Liver (tissue), 9 donors: ENCODE data around the gene UBE2E2. TPM values are rescaled to one million over a fixed set of nuclear protein-coding genes. Genes with fewer than 3 reads are reported as not detected.

Experiments
- DNase-seq: peaks from one replicate; pipeline ENCODE4 v3.0.0-alpha.2; 2017; ENCODE audit warnings: low spot score
- H3K27ac ChIP-seq, 2 donors: one replicate each; pipeline ENCODE4 v1.7.0; 2013; ENCODE audit warnings: inconsistent platforms in 2 of 2, low read length in 2 of 2, control low read depth in 1 of 2, low read depth in 1 of 2, mild to moderate bottlenecking in 1 of 2
- H3K27me3 ChIP-seq, 4 donors: one replicate each; pipeline versions ENCODE4 v1.6.1 to v1.7.0; 2013; ENCODE audit warnings: low read length in 3 of 4, inconsistent platforms in 1 of 4, mild to moderate bottlenecking in 1 of 4, moderate library complexity in 1 of 4; ENCODE audit not compliant: control insufficient read depth in 4 of 4, insufficient read depth in 4 of 4
- H3K36me3 ChIP-seq, 4 donors: one replicate each; pipeline versions ENCODE4 v1.6.1 to v1.7.0; 2013; ENCODE audit warnings: low read length in 3 of 4, mild to moderate bottlenecking in 3 of 4, low read depth in 1 of 4, moderate library complexity in 1 of 4; ENCODE audit not compliant: control insufficient read depth in 4 of 4, insufficient read depth in 3 of 4
- H3K4me1 ChIP-seq, 4 donors: one replicate each; pipeline versions ENCODE4 v1.6.1 to v1.7.0; 2013; ENCODE audit warnings: low read length in 3 of 4, mild to moderate bottlenecking in 3 of 4, moderate library complexity in 1 of 4; ENCODE audit not compliant: control insufficient read depth in 4 of 4, insufficient read depth in 4 of 4
- H3K4me3 ChIP-seq, 3 donors: one replicate each; pipeline versions ENCODE4 v1.6.1 to v1.7.0; 2013; ENCODE audit warnings: low read length in 3 of 3, control low read depth in 1 of 3, low read depth in 1 of 3, mild to moderate bottlenecking in 1 of 3
- H3K9ac ChIP-seq, 2 donors: one replicate each; pipeline ENCODE4 v1.7.0; 2013; ENCODE audit warnings: low read length in 2 of 2, mild to moderate bottlenecking in 2 of 2, moderate library complexity in 2 of 2, control low read depth in 1 of 2, low read depth in 1 of 2
- H3K9me3 ChIP-seq, 4 donors: one replicate each; pipeline versions ENCODE4 v1.6.1 to v1.7.0; 2013; ENCODE audit warnings: low read length in 3 of 4; ENCODE audit not compliant: control insufficient read depth in 4 of 4
- ATF3 ChIP-seq: IDR thresholded peaks from 2 replicates; pipeline ENCODE4 v1.6.1; 2016; ENCODE audit warnings: antibody characterized with exemption
- CTCF ChIP-seq: fragments of 150-350 bp; IDR thresholded peaks from 2 replicates; pipeline ENCODE4 v1.5.1; 2017; ENCODE audit warnings: improper control_type of control experiment, low read depth, low read length; ENCODE audit not compliant: missing input control
- EGR1 ChIP-seq, 2 donors: IDR thresholded peaks; 2 replicates each; pipeline ENCODE4 v1.6.1; 2016 to 2018; ENCODE audit warnings: antibody characterized with exemption in 2 of 2, low read depth in 2 of 2
- FOXA1 ChIP-seq: IDR thresholded peaks from 2 replicates; pipeline ENCODE4 v1.6.1; 2016; ENCODE audit warnings: antibody characterized with exemption
- FOXA2 ChIP-seq: IDR thresholded peaks from 2 replicates; pipeline ENCODE4 v1.6.1; 2016; ENCODE audit warnings: antibody characterized with exemption
- GABPA ChIP-seq, 2 donors: IDR thresholded peaks in 1 of 2; conservative IDR thresholded peaks in 1 of 2; 2 replicates each; pipeline ENCODE4 v1.6.1; 2016; ENCODE audit warnings: antibody characterized with exemption in 2 of 2, mild to moderate bottlenecking in 1 of 2, moderate library complexity in 1 of 2
- HNF4A ChIP-seq, 2 donors: conservative IDR thresholded peaks; 2 replicates each; pipeline ENCODE4 v1.6.1; 2016; ENCODE audit warnings: antibody characterized with exemption in 2 of 2, mild to moderate bottlenecking in 2 of 2
- HNF4G ChIP-seq: IDR thresholded peaks from 2 replicates; pipeline ENCODE4 v1.6.1; 2016; ENCODE audit warnings: antibody characterized with exemption
- JUND ChIP-seq, 2 donors: IDR thresholded peaks; 2 replicates each; pipeline ENCODE4 v1.6.1; 2016; ENCODE audit warnings: antibody characterized with exemption in 2 of 2
- MAX ChIP-seq: IDR thresholded peaks from 2 replicates; pipeline ENCODE4 v1.6.1; 2016; ENCODE audit warnings: antibody characterized with exemption
- NR2F2 ChIP-seq: IDR thresholded peaks from 2 replicates; pipeline ENCODE4 v1.6.1; 2016; ENCODE audit warnings: antibody characterized with exemption
- RAD21 ChIP-seq, 2 donors: IDR thresholded peaks; 2 replicates each; pipeline ENCODE4 v1.6.1; 2016; ENCODE audit warnings: antibody characterized with exemption in 2 of 2, mild to moderate bottlenecking in 2 of 2
- REST ChIP-seq: IDR thresholded peaks from 2 replicates; pipeline ENCODE4 v1.6.1; 2016; ENCODE audit warnings: antibody characterized with exemption, mild to moderate bottlenecking
- RXRA ChIP-seq, 2 donors: IDR thresholded peaks; 2 replicates each; pipeline ENCODE4 v1.6.1; 2017 to 2018; ENCODE audit warnings: antibody characterized with exemption in 2 of 2, mild to moderate bottlenecking in 1 of 2
- SP1 ChIP-seq: IDR thresholded peaks from 2 replicates; pipeline ENCODE4 v1.6.1; 2018; ENCODE audit warnings: antibody characterized with exemption, mild to moderate bottlenecking
- TAF1 ChIP-seq: conservative IDR thresholded peaks from 2 replicates; pipeline ENCODE4 v1.6.1; 2016; ENCODE audit warnings: antibody characterized with exemption, mild to moderate bottlenecking
- YY1 ChIP-seq: IDR thresholded peaks from 2 replicates; pipeline ENCODE4 v1.6.1; 2016; ENCODE audit warnings: antibody characterized with exemption, mild to moderate bottlenecking
- ZBTB33 ChIP-seq: IDR thresholded peaks from 2 replicates; pipeline ENCODE4 v1.6.1; 2016; ENCODE audit warnings: antibody characterized with exemption
- WGBS: extraction: QIAGEN DNeasy Blood & Tissue Kit; methylation state at CpG from one replicate; pipeline ENCODE4 v1.1.7; 2013; 5-methylcytosine and 5-hydroxymethylcytosine counted together
- polyA plus RNA-seq, 2 donors: library from polyadenylated mRNA; stranded (reverse) in 1 of 2; unstranded in 1 of 2; fragments of 200-250 nt in 1 of 2; fragments of >200 nt in 1 of 2; fragmentation: Nextera tagmentation in 1 of 2; extraction: Ambion mirVana in 1 of 2; gene quantifications; one replicate each; pipeline versions ENCODE4 v1.2.1 to v1.2.3, GENCODE V29; 2013 to 2015
- total RNA-seq, 2 donors: library from RNA; depleted of rRNA; stranded (reverse); fragments of >200 nt; gene quantifications; one replicate each; pipeline ENCODE4 v1.2.3, GENCODE V29; 2014
- donor health status: healthy.
- donor health status: healthy.
- donor health status: healthy.
- donor health status: healthy.
- donor health status: healthy.

UBE2E2 gene
- total and polyA plus RNA-seq, 4 donors, result 9.0 to 27.8 (median 16.8) TPM

- WGBS, result 89% methylated on average over 5 of the region's 5 CpGs
- Histone ChIP-seq H3K36me3 (no peaks in the 10 kb centered on the region), H3K9ac (no peak overlapping the region), H3K27ac (no peak overlapping the region), H3K4me3 (no peak overlapping the region), H3K27me3 (no peaks in the 10 kb centered on the region), H3K9me3 (no peaks in the 10 kb centered on the region), H3K4me1 (peaks cover 2 to 5% (median 4%) of the 10 kb centered on the region in 4 donors)
- DNase-seq, result no peak
- TF ChIP-seq JUND (IDR thresholded peaks at IDR 0.05), result no peak
- TF ChIP-seq GABPA (IDR thresholded peaks at IDR 0.05 in 1 of 2, conservative IDR thresholded peaks at IDR 0.05 in 1 of 2), result no peak
- TF ChIP-seq ZBTB33, result no peak
- TF ChIP-seq FOXA1, result no peak
- TF ChIP-seq REST, result no peak
- no peak for TF ChIP-seq MAX
- TF ChIP-seq CTCF, result no peak
- no peak for TF ChIP-seq EGR1 (IDR thresholded peaks at IDR 0.05; ENCODE audit: low read depth in 2 of 2)
- TF ChIP-seq NR2F2, result no peak
- TF ChIP-seq RXRA (IDR thresholded peaks at IDR 0.05), result no peak
- no peak for TF ChIP-seq FOXA2
- no peak for TF ChIP-seq HNF4G
- no peak for TF ChIP-seq ATF3
- TF ChIP-seq SP1, result no peak
- no peak for TF ChIP-seq HNF4A (conservative IDR thresholded peaks at IDR 0.05)
- no peak for TF ChIP-seq YY1
- TF ChIP-seq TAF1, result no peak
- no peak for TF ChIP-seq RAD21 (IDR thresholded peaks at IDR 0.05)
These were observed 186.0 kb downstream of the UBE2E2 start for GRCh38 chr3:23389089-23389488.
